DND-41 (cell line): ENCODE data around the gene VIT.

Experiments used
- ATAC-seq: fragments of 200-7000 bp; cut with Tn5 transposase; 3 replicates; pipeline ENCODE4 v1.9.1; 2021; ENCODE audit warnings: low read depth; ENCODE audit not compliant: insufficient read depth
- DNase-seq: peaks from one replicate; pipeline ENCODE4 v3.0.0-alpha.2; 2020
- H2AFZ ChIP-seq: 2 replicates; pipeline ENCODE4 v1.6.0; 2012; ENCODE audit warnings: low read depth, low read length
- H3K27ac ChIP-seq: 2 replicates; pipeline ENCODE4 v1.5.1; 2012; ENCODE audit warnings: low read length, inconsistent platforms
- H3K27me3 ChIP-seq: fragments of 200-600 bp; sonication (generic); 2 replicates; pipeline ENCODE4 v1.6.0; 2012; ENCODE audit warnings: low read length, mild to moderate bottlenecking, inconsistent platforms; ENCODE audit not compliant: insufficient read depth, poor library complexity
- H3K36me3 ChIP-seq: 2 replicates; pipeline ENCODE4 v1.5.1; 2012; ENCODE audit warnings: low read length, inconsistent platforms; ENCODE audit not compliant: insufficient read depth
- H3K4me1 ChIP-seq: 2 replicates; pipeline ENCODE4 v1.5.1; 2012; ENCODE audit warnings: mild to moderate bottlenecking, low read length; ENCODE audit not compliant: insufficient read depth
- H3K4me2 ChIP-seq: 2 replicates; pipeline ENCODE4 v1.6.0; 2012; ENCODE audit warnings: mild to moderate bottlenecking, moderate library complexity, low read length, inconsistent platforms; ENCODE audit not compliant: insufficient read depth
- H3K4me3 ChIP-seq, 2 experiments: fragments of 200-600 bp in 1 of 2; shearing (Covaris generic) in 1 of 2; 2 replicates each; pipeline ENCODE4 v1.5.1; 2012 to 2016; ENCODE audit warnings: inconsistent platforms in 2 of 2, low read length in 2 of 2, mild to moderate bottlenecking in 2 of 2, low read depth in 1 of 2, moderate library complexity in 1 of 2
- H3K79me2 ChIP-seq: 2 replicates; pipeline ENCODE4 v1.6.0; 2012; ENCODE audit warnings: low read length, inconsistent platforms; ENCODE audit not compliant: insufficient read depth
- H3K9ac ChIP-seq: 2 replicates; pipeline ENCODE4 v1.6.0; 2012; ENCODE audit warnings: low read depth, mild to moderate bottlenecking, inconsistent platforms, low read length, moderate library complexity
- H3K9me3 ChIP-seq: 2 replicates; pipeline ENCODE4 v1.5.1; 2012; ENCODE audit warnings: low read length, moderate library complexity, mild to moderate bottlenecking, inconsistent platforms; ENCODE audit not compliant: insufficient read depth, severe bottlenecking
- H4K20me1 ChIP-seq: 2 replicates; pipeline ENCODE4 v1.6.0; 2012; ENCODE audit warnings: low read length; ENCODE audit not compliant: insufficient read depth
- CTCF ChIP-seq: IDR thresholded peaks from 2 replicates; pipeline ENCODE4 v1.5.1; 2012; ENCODE audit warnings: borderline replicate concordance, low read length, moderate library complexity, mild to moderate bottlenecking; ENCODE audit not compliant: poor library complexity, severe bottlenecking; ENCODE audit errors: extremely low read depth
- EZH2 ChIP-seq: IDR thresholded peaks from 3 replicates; pipeline ENCODE4 v1.6.1; 2012; ENCODE audit warnings: borderline replicate concordance, low read depth, mild to moderate bottlenecking, moderate library complexity, low read length, inconsistent platforms; ENCODE audit not compliant: severe bottlenecking

Gene VIT

GRCh38 chr2:36663295-36663694 is 33.2 kb upstream of the VIT start:
- no peaks in the 10 kb centered on the region for H4K20me1 ChIP-seq
- no peaks in the 10 kb centered on the region for H3K36me3 ChIP-seq
- H3K27ac ChIP-seq = no peak overlapping the region
- H3K4me3 ChIP-seq = no peak overlapping the region
- TF ChIP-seq CTCF = no peak
- no peak for TF ChIP-seq EZH2
- H2AFZ ChIP-seq = no peak overlapping the region
- no peak overlapping the region for H3K4me2 ChIP-seq
- H3K79me2 ChIP-seq = no peaks in the 10 kb centered on the region
- DNase-seq (no peak), ATAC-seq (no peak)
- no peaks in the 10 kb centered on the region for H3K9me3 ChIP-seq
- H3K27me3 ChIP-seq = peaks cover 15% of the 10 kb centered on the region
- no peaks in the 10 kb centered on the region for H3K4me1 ChIP-seq
- no peak overlapping the region for H3K9ac ChIP-seq

DNA sequence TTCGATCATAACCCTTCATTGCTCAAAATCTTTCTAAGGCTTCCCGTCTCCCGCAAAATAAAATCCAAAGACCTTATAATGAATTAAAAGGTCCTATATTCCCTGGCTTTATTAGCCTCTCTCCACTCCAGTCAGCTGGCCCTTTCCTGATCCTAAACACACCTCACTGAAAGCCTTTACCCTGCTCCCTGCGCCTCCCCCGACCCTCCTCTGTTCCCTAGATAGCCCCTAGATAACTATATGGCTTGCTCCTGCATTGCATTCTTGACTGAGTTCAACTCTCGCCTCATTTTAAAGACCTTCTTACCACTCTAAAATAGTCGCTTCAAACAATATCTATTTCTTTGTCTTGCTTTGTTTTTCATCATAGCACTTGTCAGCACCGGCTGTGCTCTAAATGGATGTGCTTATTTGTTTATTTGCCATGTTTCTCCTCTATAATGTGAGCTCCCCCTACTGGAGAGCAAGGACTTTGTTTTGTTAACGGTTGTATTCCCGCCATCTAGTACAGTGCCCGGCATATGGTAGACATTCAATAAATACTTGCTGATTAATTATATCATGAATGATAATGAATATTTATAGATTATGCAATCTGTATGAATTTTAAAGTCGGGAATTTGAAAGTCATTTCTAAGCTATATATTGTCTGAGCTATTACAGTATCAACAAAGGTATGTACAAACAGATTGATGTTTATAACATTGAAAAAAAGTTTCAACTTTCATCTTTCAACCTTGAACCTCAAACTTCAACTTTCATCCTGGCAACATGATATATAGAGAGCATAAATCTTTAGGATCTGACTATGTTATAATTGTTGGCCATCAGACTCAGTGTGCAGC is 32.4 kb upstream of the VIT start:
- ATAC-seq (peak; percentile 74), DNase-seq (peak; percentile 9)
- TF ChIP-seq EZH2 (no peak), CTCF (peak; percentile 72)
- no peak overlapping the region for H3K4me2 ChIP-seq
- no peaks in the 10 kb centered on the region for H3K4me1 ChIP-seq
- no peak overlapping the region for H3K9ac ChIP-seq
- H3K79me2 ChIP-seq = no peaks in the 10 kb centered on the region
- H3K27me3 ChIP-seq = peaks cover 15% of the 10 kb centered on the region
- no peaks in the 10 kb centered on the region for H3K36me3 ChIP-seq
- no peaks in the 10 kb centered on the region for H3K9me3 ChIP-seq
- H3K4me3 ChIP-seq = no peak overlapping the region
- H4K20me1 ChIP-seq = no peaks in the 10 kb centered on the region
- no peak overlapping the region for H2AFZ ChIP-seq
- no peak overlapping the region for H3K27ac ChIP-seq

GRCh38 chr2:36664696-36665076 is 31.8 kb upstream of the VIT start:
- H3K4me3 ChIP-seq = no peak overlapping the region
- no peak overlapping the region for H3K27ac ChIP-seq
- H3K79me2 ChIP-seq = no peaks in the 10 kb centered on the region
- no peak for TF ChIP-seq EZH2
- H3K36me3 ChIP-seq = no peaks in the 10 kb centered on the region
- H3K27me3 ChIP-seq = peaks cover 15% of the 10 kb centered on the region
- ATAC-seq (no peak), DNase-seq (no peak)
- no peaks in the 10 kb centered on the region for H3K9me3 ChIP-seq
- H3K4me1 ChIP-seq = no peaks in the 10 kb centered on the region
- no peak overlapping the region for H3K9ac ChIP-seq
- no peak overlapping the region for H2AFZ ChIP-seq
- no peak overlapping the region for H3K4me2 ChIP-seq
- H4K20me1 ChIP-seq = no peaks in the 10 kb centered on the region

- H3K27me3 ChIP-seq = peaks cover 25% of the 10 kb centered on the region
- no peak overlapping the region for H2AFZ ChIP-seq
- H3K27ac ChIP-seq = no peak overlapping the region
- H3K4me3 ChIP-seq = no peak overlapping the region
- H3K4me2 ChIP-seq = no peak overlapping the region
- H4K20me1 ChIP-seq = no peaks in the 10 kb centered on the region
- H3K36me3 ChIP-seq = no peaks in the 10 kb centered on the region
- H3K9me3 ChIP-seq = no peaks in the 10 kb centered on the region
- H3K4me1 ChIP-seq = no peaks in the 10 kb centered on the region
- no peak overlapping the region for H3K9ac ChIP-seq
- H3K79me2 ChIP-seq = no peaks in the 10 kb centered on the region
- DNase-seq = no peak
- TF ChIP-seq CTCF (no peak), EZH2 (no peak)
- no peak for ATAC-seq
Observed at GRCh38 chr2:36667931-36668330, 28.6 kb upstream of the VIT start.
